Caco-2 (cell line): ENCODE results near the gene OR4P4. TPM values are rescaled to one million over a fixed set of nuclear protein-coding genes. Genes with fewer than 3 reads are reported as not detected.

Source experiments
- BruUV-seq: library from RNA; stranded (reverse); fragments of 400-500 nt; replicated peaks from 2 replicates; lab custom pipeline; 2021; lab: Mats Ljungman, UMichigan
- CTCF ChIA-PET: fragments of 300-600 bp; sonication (Branson Sonifier 250); formaldehyde crosslinking; loops from one replicate; lab custom pipeline; 2022; ENCODE audit warnings: antibody characterized with exemption; lab: Charles Lee
- POLR2A ChIA-PET: fragments of 300-600 bp; sonication (Branson Sonifier 250); formaldehyde crosslinking; loops from one replicate; lab custom pipeline; 2022; ENCODE audit warnings: antibody characterized with exemption; lab: Charles Lee
- DNase-seq, 2 experiments: peaks; one replicate each; pipeline versions ENCODE4 v3.0.0 to v3.0.0-alpha.2; 2020 to 2022
- H3K27me3 ChIP-seq: replicated peaks from 2 replicates; pipeline ENCODE4 v1.6.0; 2011; ENCODE audit warnings: low read length; ENCODE audit not compliant: control insufficient read depth, insufficient read depth
- H3K36me3 ChIP-seq: 2 replicates; pipeline ENCODE4 v1.5.1; 2011; ENCODE audit warnings: low read length; ENCODE audit not compliant: control insufficient read depth, insufficient read depth
- H3K4me1 ChIP-seq: fragments of 250-450 bp; sonication (Bioruptor Pico); 2 replicates; pipeline ENCODE4 v1.5.1; 2020; ENCODE audit warnings: mild to moderate bottlenecking
- H3K4me3 ChIP-seq: 2 replicates; pipeline ENCODE4 v1.5.1; 2011; ENCODE audit warnings: low read depth, mild to moderate bottlenecking, control low read depth, low read length
- H3K9me3 ChIP-seq: fragments of 250-450 bp; sonication (Bioruptor Pico); 2 replicates; pipeline ENCODE4 v1.5.1; 2020; ENCODE audit warnings: mild to moderate bottlenecking, moderate library complexity
- H3K27ac Mint-ChIP-seq: one replicate; pipeline ENCODE4 v1.8.0; 2022; ENCODE audit warnings: mixed read lengths; ENCODE audit not compliant: unreplicated experiment
- H3K27me3 Mint-ChIP-seq: one replicate; pipeline ENCODE4 v1.8.0; 2022; ENCODE audit warnings: mixed read lengths; ENCODE audit not compliant: insufficient read depth, unreplicated experiment
- H3K36me3 Mint-ChIP-seq: one replicate; pipeline ENCODE4 v1.8.0; 2022; ENCODE audit warnings: mild to moderate bottlenecking, mixed read lengths; ENCODE audit not compliant: insufficient read depth, unreplicated experiment
- H3K4me1 Mint-ChIP-seq: one replicate; pipeline ENCODE4 v1.8.0; 2022; ENCODE audit warnings: low read depth, mixed read lengths; ENCODE audit not compliant: unreplicated experiment
- H3K4me3 Mint-ChIP-seq: one replicate; pipeline ENCODE4 v1.8.0; 2022; ENCODE audit warnings: mild to moderate bottlenecking, moderate library complexity, mixed read lengths; ENCODE audit not compliant: unreplicated experiment
- H3K9me3 Mint-ChIP-seq: one replicate; pipeline ENCODE4 v1.8.0; 2022; ENCODE audit warnings: mixed read lengths; ENCODE audit not compliant: unreplicated experiment
- intact Hi-C: fragments of 100-400 bp; cut with micrococcal nuclease; formaldehyde crosslinking; loops from one replicate; pipeline ENCODE4 v1.10.0; 2022; ENCODE audit not compliant: unreplicated experiment
- total RNA-seq: library from RNA; stranded (reverse); gene quantifications from 2 replicates; pipeline ENCODE4 v1.2.3, GENCODE V29; 2022
- TF ChIP-seq, protein P1 (sequence below), 2 experiments: fragments of 200-600 bp in 1 of 2; IDR thresholded peaks; 1 replicate in 1 of 2; 2 replicates in 1 of 2; pipeline versions ENCODE4 v1.5.1 to v1.8.0; 2011 to 2022; ENCODE audit warnings: antibody characterized with exemption in 1 of 2, control low read depth in 1 of 2, inconsistent platforms in 1 of 2, low read depth in 1 of 2, low read length in 1 of 2, mild to moderate bottlenecking in 1 of 2, moderate library complexity in 1 of 2; ENCODE audit not compliant: insufficient read depth in 1 of 2, severe bottlenecking in 1 of 2, unreplicated experiment in 1 of 2

Gene OR4P4
- total RNA-seq, 1 experiment from 2014 or later = not detected

DNA sequence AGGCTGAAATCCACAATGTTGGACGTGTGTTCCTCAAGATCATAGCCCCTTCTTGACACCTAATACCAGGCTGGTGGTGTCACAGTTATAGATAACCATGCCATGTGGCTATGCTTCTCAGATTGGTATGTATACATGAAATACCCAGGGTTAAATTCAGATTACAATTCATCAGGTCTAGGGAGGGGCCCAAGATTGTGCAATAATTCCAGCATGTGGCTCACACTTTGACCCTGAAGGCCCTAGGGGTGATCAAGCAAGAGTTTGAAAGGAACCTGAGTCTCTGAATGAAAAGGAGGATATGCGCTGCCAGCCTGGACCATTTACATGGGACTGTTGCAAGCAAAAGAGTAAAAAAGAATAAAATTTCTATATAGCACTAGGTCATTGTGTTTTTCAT lies 34.5 kb downstream of the OR4P4 start:
- no TSS peak for BruUV-seq
- intact Hi-C loops = no loop called here
- Histone ChIP-seq H3K4me3 (no peak overlapping the region), H3K9me3 (no peaks in the 10 kb centered on the region), H3K36me3 (no peaks in the 10 kb centered on the region), H3K4me1 (no peaks in the 10 kb centered on the region), H3K27me3 (no peaks in the 10 kb centered on the region)
- Mint-ChIP-seq H3K36me3 (no peaks in the 10 kb centered on the region), H3K27ac (no peak overlapping the region), H3K4me3 (no peak overlapping the region), H3K9me3 (no peaks in the 10 kb centered on the region), H3K4me1 (no peaks in the 10 kb centered on the region), H3K27me3 (no peaks in the 10 kb centered on the region)
- TF ChIP-seq, protein P1, sequence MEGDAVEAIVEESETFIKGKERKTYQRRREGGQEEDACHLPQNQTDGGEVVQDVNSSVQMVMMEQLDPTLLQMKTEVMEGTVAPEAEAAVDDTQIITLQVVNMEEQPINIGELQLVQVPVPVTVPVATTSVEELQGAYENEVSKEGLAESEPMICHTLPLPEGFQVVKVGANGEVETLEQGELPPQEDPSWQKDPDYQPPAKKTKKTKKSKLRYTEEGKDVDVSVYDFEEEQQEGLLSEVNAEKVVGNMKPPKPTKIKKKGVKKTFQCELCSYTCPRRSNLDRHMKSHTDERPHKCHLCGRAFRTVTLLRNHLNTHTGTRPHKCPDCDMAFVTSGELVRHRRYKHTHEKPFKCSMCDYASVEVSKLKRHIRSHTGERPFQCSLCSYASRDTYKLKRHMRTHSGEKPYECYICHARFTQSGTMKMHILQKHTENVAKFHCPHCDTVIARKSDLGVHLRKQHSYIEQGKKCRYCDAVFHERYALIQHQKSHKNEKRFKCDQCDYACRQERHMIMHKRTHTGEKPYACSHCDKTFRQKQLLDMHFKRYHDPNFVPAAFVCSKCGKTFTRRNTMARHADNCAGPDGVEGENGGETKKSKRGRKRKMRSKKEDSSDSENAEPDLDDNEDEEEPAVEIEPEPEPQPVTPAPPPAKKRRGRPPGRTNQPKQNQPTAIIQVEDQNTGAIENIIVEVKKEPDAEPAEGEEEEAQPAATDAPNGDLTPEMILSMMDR (IDR thresholded peaks at IDR 0.05; ENCODE audit: insufficient read depth in 1 of 2, low read depth in 1 of 2, low read length in 1 of 2, severe bottlenecking in 1 of 2, unreplicated experiment in 1 of 2) = no peak
- POLR2A ChIA-PET = no interaction called here
- CTCF ChIA-PET = no interaction called here
- DNase-seq = no peak

DNA sequence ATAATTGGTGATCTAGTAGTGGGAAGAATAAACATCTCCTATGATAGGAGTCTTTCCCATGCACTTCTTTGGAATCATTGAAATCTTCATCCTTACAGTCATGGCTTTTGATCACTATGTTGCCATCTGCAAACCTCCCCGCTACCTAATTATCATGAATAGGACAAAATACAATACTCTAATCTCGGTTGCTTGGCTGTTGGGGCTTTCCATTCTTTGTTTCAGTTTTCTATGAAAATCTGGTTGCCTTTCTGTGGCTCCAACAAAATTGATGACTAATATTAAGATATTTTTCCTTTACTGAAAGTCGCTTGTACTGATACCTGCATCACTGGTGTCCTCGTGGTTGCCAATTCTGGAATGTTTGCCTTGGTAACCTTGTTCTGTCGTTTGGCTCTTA lies 38.9 kb downstream of the OR4P4 start:
- H3K27me3 ChIP-seq = no peaks in the 10 kb centered on the region
- no peak overlapping the region for H3K4me3 Mint-ChIP-seq
- H3K27me3 Mint-ChIP-seq = no peaks in the 10 kb centered on the region
- POLR2A ChIA-PET = no interaction called here
- no peaks in the 10 kb centered on the region for H3K4me1 Mint-ChIP-seq
- H3K36me3 Mint-ChIP-seq = no peaks in the 10 kb centered on the region
- CTCF ChIA-PET = no interaction called here
- no peak overlapping the region for H3K4me3 ChIP-seq
- TF ChIP-seq, protein P1 (IDR thresholded peaks at IDR 0.05; ENCODE audit: insufficient read depth in 1 of 2, low read depth in 1 of 2, low read length in 1 of 2, severe bottlenecking in 1 of 2, unreplicated experiment in 1 of 2) = no peak
- H3K4me1 ChIP-seq = no peaks in the 10 kb centered on the region
- intact Hi-C loops = no loop called here
- H3K9me3 ChIP-seq = no peaks in the 10 kb centered on the region
- H3K36me3 ChIP-seq = no peaks in the 10 kb centered on the region
- no TSS peak for BruUV-seq
- H3K27ac Mint-ChIP-seq = no peak overlapping the region
- DNase-seq = no peak
- no peaks in the 10 kb centered on the region for H3K9me3 Mint-ChIP-seq

Other genes starting within 250 kb of the OR4P4 start
- gene OR4C15, start 80.6 kb upstream of the OR4P4 start, total RNA-seq = not detected in 2 replicates
- not detected in 2 replicates for gene OR4C16, start 63.0 kb upstream of the OR4P4 start, total RNA-seq
- gene OR4C11, start 27.5 kb upstream of the OR4P4 start, total RNA-seq = not detected in 2 replicates
- gene OR4S2, start 13.2 kb downstream of the OR4P4 start, total RNA-seq = not detected in 2 replicates
- gene OR4C6, start 27.1 kb downstream of the OR4P4 start, total RNA-seq = not detected in 2 replicates
- not detected in 2 replicates for gene OR5D13, start 138.3 kb downstream of the OR4P4 start, total RNA-seq
- not detected in 2 replicates for gene OR5D14, start 160.4 kb downstream of the OR4P4 start, total RNA-seq
- not detected in 2 replicates for gene OR5L1, start 176.3 kb downstream of the OR4P4 start, total RNA-seq
- gene OR5D18, start 184.5 kb downstream of the OR4P4 start, total RNA-seq = not detected in 2 replicates
- not detected in 2 replicates for gene OR5L2, start 192.1 kb downstream of the OR4P4 start, total RNA-seq
- gene OR5D16, start 203.6 kb downstream of the OR4P4 start, total RNA-seq = not detected in 2 replicates
- not detected in 2 replicates for gene TRIM51, start 248.2 kb downstream of the OR4P4 start, total RNA-seq